ENCODE results near the gene AKR1B15.

AKR1B15 gene

GRCh38 chr7:134623193-134623592 lies 74.3 kb downstream of the AKR1B15 start:
- Histone ChIP-seq H2AFZ (ENCODE audit: low read length) (no peak overlapping the region), H3K4me1 (ENCODE audit: insufficient read depth, low read length, severe bottlenecking) (no peaks in the 10 kb centered on the region), H3K4me2 (ENCODE audit: low read length) (no peak overlapping the region), H3F3A (ENCODE audit: insufficient read depth, low read length) (no peaks in the 10 kb centered on the region), H3K4me3 (ENCODE audit: low read depth, low read length, poor library complexity, severe bottlenecking) (no peak overlapping the region), H4K20me1 (ENCODE audit: insufficient read depth, low read length) (no peaks in the 10 kb centered on the region), H3K9ac (ENCODE audit: low read length) (no peak overlapping the region), H3K27ac (ENCODE audit: low read depth, low read length, poor library complexity, severe bottlenecking) (no peak overlapping the region), H3K9me2 (ENCODE audit: low read depth, low read length) (no peaks in the 10 kb centered on the region), H3K36me3 (ENCODE audit: insufficient read depth, low read length) (no peaks in the 10 kb centered on the region), H3K79me2 (ENCODE audit: insufficient read depth, low read length) (no peaks in the 10 kb centered on the region), H3K9me3 (ENCODE audit: low read length) (no peaks in the 10 kb centered on the region), H3K27me3 (ENCODE audit: insufficient read depth, low read length) (peaks cover 3% of the 10 kb centered on the region; the same call in 1 of the 2 replicates)
- TF ChIP-seq EZH2 (IDR thresholded peaks at IDR 0.05; ENCODE audit: borderline replicate concordance, low read length) = no peak
- no peak for TF ChIP-seq CTCF (IDR thresholded peaks at IDR 0.05; ENCODE audit: low read length)

GRCh38 chr7:134625550-134625949 lies 76.6 kb downstream of the AKR1B15 start:
- H3K27ac ChIP-seq (ENCODE audit: low read depth, low read length, poor library complexity, severe bottlenecking) = no peak overlapping the region
- TF ChIP-seq EZH2 (IDR thresholded peaks at IDR 0.05; ENCODE audit: borderline replicate concordance, low read length) (no peak), CTCF (IDR thresholded peaks at IDR 0.05; ENCODE audit: low read length) (no peak)

GRCh38 chr7:134627109-134627774 lies 78.3 kb downstream of the AKR1B15 start:
- no peaks in the 10 kb centered on the region for H3K9me2 ChIP-seq (ENCODE audit: low read depth, low read length)
- no peak for TF ChIP-seq CTCF (IDR thresholded peaks at IDR 0.05; ENCODE audit: low read length)
- no peak for TF ChIP-seq EZH2 (IDR thresholded peaks at IDR 0.05; ENCODE audit: borderline replicate concordance, low read length)
- H3K9ac ChIP-seq (ENCODE audit: low read length) = no peak overlapping the region
- no peak overlapping the region for H2AFZ ChIP-seq (ENCODE audit: low read length)
- H3K36me3 ChIP-seq (ENCODE audit: insufficient read depth, low read length) = no peaks in the 10 kb centered on the region
- H3F3A ChIP-seq (ENCODE audit: insufficient read depth, low read length) = no peaks in the 10 kb centered on the region
- no peaks in the 10 kb centered on the region for H3K4me1 ChIP-seq (ENCODE audit: insufficient read depth, low read length, severe bottlenecking)
- no peak overlapping the region for H3K4me2 ChIP-seq (ENCODE audit: low read length)
- H3K9me3 ChIP-seq (ENCODE audit: low read length) = no peaks in the 10 kb centered on the region
- no peaks in the 10 kb centered on the region for H4K20me1 ChIP-seq (ENCODE audit: insufficient read depth, low read length)
- H3K79me2 ChIP-seq (ENCODE audit: insufficient read depth, low read length) = no peaks in the 10 kb centered on the region
- H3K27ac ChIP-seq (ENCODE audit: low read depth, low read length, poor library complexity, severe bottlenecking) = no peak overlapping the region
- no peak overlapping the region for H3K4me3 ChIP-seq (ENCODE audit: low read depth, low read length, poor library complexity, severe bottlenecking)
- H3K27me3 ChIP-seq (ENCODE audit: insufficient read depth, low read length) = 0 out of 2 replicates have a peak, but pooled peaks cover 3% of the 10 kb centered on the region

More at GRCh38 chr7:134625550-134625949, 76.6 kb downstream of the AKR1B15 start:
- no peaks in the 10 kb centered on the region for H3K4me1 ChIP-seq (ENCODE audit: insufficient read depth, low read length, severe bottlenecking)
- H4K20me1 ChIP-seq (ENCODE audit: insufficient read depth, low read length) = no peaks in the 10 kb centered on the region
- H3K4me3 ChIP-seq (ENCODE audit: low read depth, low read length, poor library complexity, severe bottlenecking) = no peak overlapping the region
- no peaks in the 10 kb centered on the region for H3F3A ChIP-seq (ENCODE audit: insufficient read depth, low read length)
- H3K9ac ChIP-seq (ENCODE audit: low read length) = no peak overlapping the region
- H3K27me3 ChIP-seq (ENCODE audit: insufficient read depth, low read length) = peaks cover 3% of the 10 kb centered on the region; the same call in 1 of the 2 replicates
- no peaks in the 10 kb centered on the region for H3K36me3 ChIP-seq (ENCODE audit: insufficient read depth, low read length)
- H3K79me2 ChIP-seq (ENCODE audit: insufficient read depth, low read length) = no peaks in the 10 kb centered on the region
- no peaks in the 10 kb centered on the region for H3K9me3 ChIP-seq (ENCODE audit: low read length)
- H2AFZ ChIP-seq (ENCODE audit: low read length) = no peak overlapping the region
- H3K4me2 ChIP-seq (ENCODE audit: low read length) = no peak overlapping the region
- H3K9me2 ChIP-seq (ENCODE audit: low read depth, low read length) = no peaks in the 10 kb centered on the region
